ENCODE measurements around the gene C22orf15.

The C22orf15 gene

GRCh38 chr22:23790819-23791737 lies 28.3 kb downstream of the C22orf15 start:
- DNase-seq = no peak

- no peak for DNase-seq
These were observed 29.2 kb downstream of the C22orf15 start for GRCh38 chr22:23791738-23792645.

DNA sequence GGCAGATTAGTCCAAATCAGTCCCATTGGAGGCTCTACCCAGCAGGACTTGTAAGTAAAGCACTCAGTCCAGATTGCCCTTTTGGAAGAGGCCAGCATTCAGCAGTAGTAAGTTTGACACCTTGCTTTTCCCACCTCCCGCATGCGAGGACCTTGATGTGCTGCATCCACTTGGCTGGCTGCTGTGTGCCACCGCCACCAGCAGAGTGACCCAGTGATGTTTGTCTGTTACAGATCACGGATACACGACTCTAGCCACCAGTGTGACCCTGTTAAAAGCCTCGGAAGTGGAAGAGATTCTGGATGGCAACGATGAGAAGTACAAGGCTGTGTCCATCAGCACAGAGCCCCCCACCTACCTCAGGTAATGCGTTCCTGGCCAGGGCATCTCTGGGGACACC lies 30.5 kb downstream of the C22orf15 start:
- DNase-seq = no peak

DNA sequence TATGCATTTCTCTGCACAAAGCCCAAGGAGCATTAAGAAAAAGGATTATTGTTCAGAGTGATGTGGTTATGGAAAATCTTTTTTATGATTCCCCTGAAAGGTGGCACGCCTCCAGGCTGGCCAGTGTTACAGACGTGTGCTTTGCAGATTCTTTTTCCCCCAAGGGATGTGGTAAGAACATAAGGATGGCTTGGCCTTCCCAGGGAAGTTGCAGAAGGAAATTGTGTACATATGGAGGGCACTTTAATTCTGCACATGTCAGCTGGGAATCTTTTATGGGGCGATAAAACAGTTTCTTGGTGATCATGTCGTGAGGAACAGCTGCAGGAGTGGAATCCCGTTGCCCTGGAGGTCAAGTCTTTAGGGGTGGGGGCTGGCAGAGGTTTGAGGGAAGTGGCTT lies 33.7 kb downstream of the C22orf15 start:
- DNase-seq = no peak

GRCh38 chr22:23800297-23801237 lies 37.8 kb downstream of the C22orf15 start:
- DNase-seq = no peak

- DNase-seq = no peak
These were observed 38.5 kb downstream of the C22orf15 start for GRCh38 chr22:23801238-23801821.

DNA sequence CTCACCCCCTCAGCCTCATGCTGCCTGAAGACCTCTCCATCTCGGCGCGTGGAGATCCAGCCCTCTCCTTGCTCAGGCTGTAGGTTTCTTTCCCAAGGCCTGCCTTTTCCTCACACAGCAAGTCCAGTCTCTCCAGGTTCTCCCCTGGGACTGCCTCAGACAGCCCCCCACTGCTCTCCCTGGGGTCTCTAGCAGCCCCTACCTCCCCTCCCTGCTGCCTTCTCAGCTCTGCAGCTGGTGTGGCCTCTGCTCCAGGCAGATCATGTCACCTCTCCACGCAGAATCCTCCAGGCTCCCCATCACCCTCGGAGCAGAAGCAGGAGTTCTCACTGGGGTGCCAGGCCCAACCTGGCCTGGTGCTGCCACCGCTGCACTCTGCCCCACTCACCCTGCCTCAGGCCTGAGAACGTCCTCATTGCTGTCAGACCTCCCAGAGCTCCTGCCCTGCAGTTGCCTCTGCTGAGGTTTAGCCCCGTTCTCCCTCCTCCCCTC lies 39.1 kb downstream of the C22orf15 start:
- DNase-seq = no peak

- no peak for DNase-seq
These were observed 40.4 kb downstream of the C22orf15 start for GRCh38 chr22:23803001-23803819.

GRCh38 chr22:23804781-23805291 lies 42.0 kb downstream of the C22orf15 start:
- DNase-seq = no peak

DNA sequence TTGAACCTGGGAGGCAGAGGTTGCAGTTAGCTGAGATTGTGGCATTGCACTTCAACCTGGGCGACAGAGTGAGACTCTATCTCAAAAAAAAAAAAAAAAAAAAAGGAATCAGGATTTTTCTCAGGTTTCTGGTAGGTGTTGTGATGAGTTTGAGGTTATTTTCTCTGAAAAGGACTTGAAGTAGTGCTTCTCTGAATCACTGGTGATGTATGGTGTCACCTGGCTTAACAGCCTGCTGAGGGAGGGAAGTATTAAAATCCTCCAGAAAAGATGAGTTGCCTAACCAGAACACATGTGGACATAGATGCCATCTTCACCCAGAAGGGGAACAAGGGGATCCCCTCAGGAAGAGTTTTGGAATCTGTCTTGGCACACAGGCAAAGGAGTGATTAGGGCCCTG lies 44.0 kb downstream of the C22orf15 start:
- no peak for DNase-seq

DNA sequence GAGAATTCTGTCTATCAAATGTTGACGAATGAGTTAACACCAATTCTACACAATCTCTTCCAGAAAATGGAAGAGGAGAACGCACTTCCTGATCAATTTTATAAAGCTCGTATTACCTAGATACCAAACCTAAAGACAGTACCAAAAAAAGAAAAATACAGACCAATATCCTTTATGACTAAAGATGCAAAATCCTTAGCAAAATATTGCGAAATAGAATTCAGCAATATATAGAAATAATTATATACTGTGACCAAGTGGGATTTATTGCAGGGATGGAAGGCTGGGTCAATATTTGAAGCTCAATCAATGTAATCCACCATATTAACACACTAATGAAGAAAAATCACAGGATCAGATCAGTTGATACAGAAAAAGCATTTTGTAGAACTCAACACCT lies 49.6 kb downstream of the C22orf15 start:
- no peak for DNase-seq

All from AML-193 (cell line).